Liver (tissue), 3 donors: ENCODE results near the gene CSN3.
A peak's percentile ranks its signal among the peaks of the same experiment; 100 is the strongest.

Source experiments
- CTCF ChIP-seq: fragments of 150-350 bp; IDR thresholded peaks from 2 replicates; pipeline ENCODE4 v1.5.1; 2017; ENCODE audit warnings: improper control_type of control experiment, low read depth, low read length; ENCODE audit not compliant: missing input control
- FOXA2 ChIP-seq: IDR thresholded peaks from 2 replicates; pipeline ENCODE4 v1.6.1; 2016; ENCODE audit warnings: antibody characterized with exemption
- JUND ChIP-seq, 2 donors: IDR thresholded peaks; 2 replicates each; pipeline ENCODE4 v1.6.1; 2016; ENCODE audit warnings: antibody characterized with exemption in 2 of 2
- SP1 ChIP-seq: IDR thresholded peaks from 2 replicates; pipeline ENCODE4 v1.6.1; 2018; ENCODE audit warnings: antibody characterized with exemption, mild to moderate bottlenecking
- TAF1 ChIP-seq: conservative IDR thresholded peaks from 2 replicates; pipeline ENCODE4 v1.6.1; 2016; ENCODE audit warnings: antibody characterized with exemption, mild to moderate bottlenecking
- YY1 ChIP-seq: IDR thresholded peaks from 2 replicates; pipeline ENCODE4 v1.6.1; 2016; ENCODE audit warnings: antibody characterized with exemption, mild to moderate bottlenecking
- ZBTB33 ChIP-seq: IDR thresholded peaks from 2 replicates; pipeline ENCODE4 v1.6.1; 2016; ENCODE audit warnings: antibody characterized with exemption
- TF ChIP-seq, protein P1 (sequence below): IDR thresholded peaks from 2 replicates; pipeline ENCODE4 v1.6.1; 2016; ENCODE audit warnings: antibody characterized with exemption, mild to moderate bottlenecking
- TF ChIP-seq, protein P2 (sequence below): IDR thresholded peaks from 2 replicates; pipeline ENCODE4 v1.6.1; 2016; ENCODE audit warnings: antibody characterized with exemption
- TF ChIP-seq, protein P3 (sequence below): IDR thresholded peaks from 2 replicates; pipeline ENCODE4 v1.6.1; 2016; ENCODE audit warnings: antibody characterized with exemption
- donor health status: healthy.
- donor health status: healthy.

GRCh38 chr4:70251945-70252277 is 9.5 kb downstream of the CSN3 start:
- TF ChIP-seq CTCF (no peak), JUND (IDR thresholded peaks at IDR 0.05) (no peak), ZBTB33 (no peak), SP1 (no peak), TAF1 (no peak), YY1 (no peak), FOXA2 (peak; percentile 29)
- TF ChIP-seq, protein P1, sequence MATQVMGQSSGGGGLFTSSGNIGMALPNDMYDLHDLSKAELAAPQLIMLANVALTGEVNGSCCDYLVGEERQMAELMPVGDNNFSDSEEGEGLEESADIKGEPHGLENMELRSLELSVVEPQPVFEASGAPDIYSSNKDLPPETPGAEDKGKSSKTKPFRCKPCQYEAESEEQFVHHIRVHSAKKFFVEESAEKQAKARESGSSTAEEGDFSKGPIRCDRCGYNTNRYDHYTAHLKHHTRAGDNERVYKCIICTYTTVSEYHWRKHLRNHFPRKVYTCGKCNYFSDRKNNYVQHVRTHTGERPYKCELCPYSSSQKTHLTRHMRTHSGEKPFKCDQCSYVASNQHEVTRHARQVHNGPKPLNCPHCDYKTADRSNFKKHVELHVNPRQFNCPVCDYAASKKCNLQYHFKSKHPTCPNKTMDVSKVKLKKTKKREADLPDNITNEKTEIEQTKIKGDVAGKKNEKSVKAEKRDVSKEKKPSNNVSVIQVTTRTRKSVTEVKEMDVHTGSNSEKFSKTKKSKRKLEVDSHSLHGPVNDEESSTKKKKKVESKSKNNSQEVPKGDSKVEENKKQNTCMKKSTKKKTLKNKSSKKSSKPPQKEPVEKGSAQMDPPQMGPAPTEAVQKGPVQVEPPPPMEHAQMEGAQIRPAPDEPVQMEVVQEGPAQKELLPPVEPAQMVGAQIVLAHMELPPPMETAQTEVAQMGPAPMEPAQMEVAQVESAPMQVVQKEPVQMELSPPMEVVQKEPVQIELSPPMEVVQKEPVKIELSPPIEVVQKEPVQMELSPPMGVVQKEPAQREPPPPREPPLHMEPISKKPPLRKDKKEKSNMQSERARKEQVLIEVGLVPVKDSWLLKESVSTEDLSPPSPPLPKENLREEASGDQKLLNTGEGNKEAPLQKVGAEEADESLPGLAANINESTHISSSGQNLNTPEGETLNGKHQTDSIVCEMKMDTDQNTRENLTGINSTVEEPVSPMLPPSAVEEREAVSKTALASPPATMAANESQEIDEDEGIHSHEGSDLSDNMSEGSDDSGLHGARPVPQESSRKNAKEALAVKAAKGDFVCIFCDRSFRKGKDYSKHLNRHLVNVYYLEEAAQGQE, result no peak
- TF ChIP-seq, protein P2, sequence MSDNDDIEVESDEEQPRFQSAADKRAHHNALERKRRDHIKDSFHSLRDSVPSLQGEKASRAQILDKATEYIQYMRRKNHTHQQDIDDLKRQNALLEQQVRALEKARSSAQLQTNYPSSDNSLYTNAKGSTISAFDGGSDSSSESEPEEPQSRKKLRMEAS, result no peak
- TF ChIP-seq, protein P3, sequence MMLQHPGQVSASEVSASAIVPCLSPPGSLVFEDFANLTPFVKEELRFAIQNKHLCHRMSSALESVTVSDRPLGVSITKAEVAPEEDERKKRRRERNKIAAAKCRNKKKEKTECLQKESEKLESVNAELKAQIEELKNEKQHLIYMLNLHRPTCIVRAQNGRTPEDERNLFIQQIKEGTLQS, result no peak
